Measurements from ENCODE around the gene RPH3AL.
"Not testable (repeated sequence)": the region's sequence is repeated elsewhere in the genome, so short reads cannot be mapped to it uniquely, and the experiment has no call there.

Gene RPH3AL

DNA sequence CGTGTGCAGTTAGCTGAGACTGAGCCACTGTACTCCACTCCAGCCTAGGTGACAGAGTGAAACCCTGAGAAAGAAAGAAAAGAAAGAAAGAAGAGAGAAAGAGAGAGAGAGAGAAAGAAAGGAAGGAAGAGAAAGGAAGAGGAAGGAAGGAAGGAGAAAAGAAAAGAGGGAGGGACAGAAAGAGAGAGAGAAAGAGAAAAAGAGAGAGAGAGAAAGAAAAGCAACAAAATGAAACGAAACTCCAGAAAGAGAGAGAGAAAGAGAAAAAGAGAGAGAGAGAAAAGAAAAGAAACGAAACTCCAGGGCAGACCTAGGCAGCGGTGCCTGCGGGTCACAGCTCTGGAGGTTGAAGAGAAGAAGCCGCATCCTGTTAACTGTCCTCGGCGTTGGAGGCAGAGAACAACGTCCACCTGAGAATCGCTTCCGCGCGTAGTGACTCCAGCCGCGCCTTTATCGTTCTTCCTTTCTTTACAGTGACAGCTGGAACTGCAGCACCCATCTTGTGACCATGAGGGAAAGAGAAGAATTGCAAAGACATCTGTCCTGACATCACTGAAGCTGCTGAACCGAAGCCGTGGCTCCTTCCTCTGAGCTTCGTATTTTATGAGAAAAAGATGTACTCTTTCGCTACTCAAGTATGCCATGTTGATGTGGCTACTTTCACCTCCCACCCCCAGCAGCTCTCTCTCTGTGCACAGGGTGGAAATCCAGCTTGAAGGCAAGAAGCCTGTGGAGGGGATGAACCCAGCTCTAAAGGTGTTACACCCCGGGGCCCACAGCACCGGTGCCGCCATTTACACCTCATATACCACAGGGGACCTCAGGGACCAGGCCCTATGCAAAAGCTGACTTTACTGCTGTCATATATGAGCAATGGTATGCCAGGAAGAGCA, 114.3 kb downstream of the RPH3AL start:
- no peak for TF ChIP-seq CTCF (IDR thresholded peaks at IDR 0.05; ENCODE audit: insufficient read depth, low read depth, low read length, missing control alignments)
- H3K4me3 ChIP-seq (ENCODE audit: low read length), result no peak overlapping the region
- no peak for DNase-seq (ENCODE audit: low read depth)

GRCh38 chr17:237406-237955, 115.1 kb downstream of the RPH3AL start:
- H3K4me3 ChIP-seq (ENCODE audit: low read length), result no peak overlapping the region
- no peak for TF ChIP-seq CTCF (IDR thresholded peaks at IDR 0.05; ENCODE audit: insufficient read depth, low read depth, low read length, missing control alignments)
- DNase-seq (ENCODE audit: low read depth), result no peak

DNA sequence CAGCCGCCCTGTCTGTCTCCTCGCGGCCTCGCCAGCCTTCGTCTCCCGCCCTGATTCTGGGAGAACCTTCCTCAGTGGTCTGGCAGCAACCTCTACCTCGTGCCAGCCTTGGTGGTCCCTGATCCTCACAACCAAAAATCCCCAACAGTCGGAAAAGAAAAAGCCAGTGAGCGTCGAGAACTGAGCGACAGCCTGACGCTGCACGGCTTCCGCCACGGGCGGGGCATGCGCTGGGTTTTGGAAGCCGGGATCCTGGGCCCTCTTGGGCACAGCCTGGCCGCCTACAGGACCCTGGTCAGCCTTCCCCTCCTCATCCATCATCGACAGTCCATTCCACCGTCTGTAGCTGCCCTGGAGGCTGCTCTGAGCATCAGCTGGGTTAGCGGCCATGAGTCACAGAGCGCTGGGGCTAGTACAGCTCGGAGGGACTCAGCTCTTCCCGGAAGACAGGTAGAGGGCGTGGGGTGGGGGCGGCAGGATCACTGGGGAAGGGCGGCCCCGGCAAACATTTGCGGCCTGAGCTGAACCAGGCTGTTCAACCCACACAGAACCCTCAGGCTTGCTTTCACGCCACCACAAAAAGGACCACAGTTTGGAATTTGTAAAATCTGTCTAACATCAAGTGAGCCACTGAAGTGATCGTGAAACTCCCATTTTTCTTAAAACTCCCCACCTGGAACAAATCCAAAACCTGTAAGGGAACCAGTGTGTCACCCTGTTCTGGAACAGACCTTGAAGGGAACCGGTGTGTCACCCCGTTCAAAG, 115.8 kb downstream of the RPH3AL start:
- no peak overlapping the region for H3K4me3 ChIP-seq (ENCODE audit: low read length)
- TF ChIP-seq CTCF (IDR thresholded peaks at IDR 0.05; ENCODE audit: insufficient read depth, low read depth, low read length, missing control alignments), result no peak
- no peak for DNase-seq (ENCODE audit: low read depth)

DNA sequence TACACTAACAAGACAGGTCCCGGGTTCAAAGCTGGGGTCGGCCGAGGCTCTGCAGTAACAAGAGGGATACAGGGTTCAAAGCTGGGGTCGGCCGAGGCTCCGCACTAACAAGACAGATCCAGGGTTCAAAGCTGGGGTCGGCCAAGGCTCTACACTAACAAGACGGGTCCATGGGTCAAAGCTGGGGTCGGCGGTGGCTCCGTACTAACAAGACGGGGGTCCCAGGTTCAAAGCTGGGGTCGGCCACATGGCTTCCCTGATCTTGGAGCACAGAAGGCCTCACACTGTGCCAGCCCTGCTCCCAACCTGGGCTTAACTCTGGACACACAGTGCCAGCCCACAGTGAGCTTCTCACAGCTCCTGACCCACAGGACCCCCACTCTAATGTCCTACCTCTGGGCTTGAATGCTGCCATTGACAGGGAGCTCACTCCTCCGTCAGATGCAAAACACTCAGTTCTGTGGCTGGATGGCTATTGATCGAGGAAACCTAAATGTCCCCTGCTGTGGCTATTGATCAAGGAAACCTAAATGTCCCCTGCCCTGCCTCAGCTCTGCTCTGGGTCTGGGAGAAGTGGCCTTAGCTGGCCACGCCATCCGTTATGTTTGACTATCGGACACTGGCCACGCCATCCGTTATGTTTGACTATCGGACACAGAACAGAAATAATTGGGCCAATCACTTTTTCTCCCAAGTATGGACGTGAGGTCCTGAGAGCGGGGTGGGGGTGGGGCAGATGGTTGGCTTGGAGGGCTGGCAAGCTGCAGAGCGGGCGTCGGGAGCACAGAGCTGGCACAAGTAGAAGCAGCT, 116.6 kb downstream of the RPH3AL start:
- DNase-seq (ENCODE audit: low read depth), result no peak
- TF ChIP-seq CTCF (IDR thresholded peaks at IDR 0.05; ENCODE audit: insufficient read depth, low read depth, low read length, missing control alignments), result no peak
- no peak overlapping the region for H3K4me3 ChIP-seq (ENCODE audit: low read length)

- DNase-seq (ENCODE audit: low read depth); H3K4me3 ChIP-seq (ENCODE audit: low read length): not testable (repeated sequence)
Measured at GRCh38 chr17:234994-235830, 117.4 kb downstream of the RPH3AL start.

- not testable (repeated sequence) for H3K4me3 ChIP-seq (ENCODE audit: low read length); DNase-seq (ENCODE audit: low read depth)
Measured at GRCh38 chr17:234163-234993, 118.2 kb downstream of the RPH3AL start.

Measured in epithelial cell of esophagus (primary cell).